A549 (cell line): Measurements from ENCODE around the gene CCDC27.

Experiments
- CBX8 ChIP-seq: fragments of 200-600 bp; sonication (generic); IDR thresholded peaks from 2 replicates; pipeline ENCODE4 v1.6.1; 2016
- ELK1 ChIP-seq: fragments of 150-350 bp; IDR thresholded peaks from 2 replicates; pipeline ENCODE4 v1.6.1; 2014; ENCODE audit warnings: low read depth, mild to moderate bottlenecking, low read length
- FOXS1 ChIP-seq: fragments of 250-450 bp; sonication (Bioruptor Pico); IDR thresholded peaks from 2 replicates; pipeline ENCODE4 v1.5.0; 2020; ENCODE audit warnings: mild to moderate bottlenecking, moderate library complexity
- HDAC2 ChIP-seq: fragments of 200-600 bp; sonication (generic); IDR thresholded peaks from 2 replicates; pipeline ENCODE4 v1.6.1; 2016
- MYC ChIP-seq: IDR thresholded peaks from 2 replicates; pipeline ENCODE4 v1.6.1; 2012; ENCODE audit warnings: mild to moderate bottlenecking, inconsistent platforms, low read length, improper control_type of control experiment, borderline replicate concordance
- NFE2L2 ChIP-seq: fragments of 150-350 bp; conservative IDR thresholded peaks from 2 replicates; pipeline ENCODE4 v1.6.1; 2014; ENCODE audit warnings: low read length
- POLR2A ChIP-seq: IDR thresholded peaks from 2 replicates; pipeline ENCODE4 v1.6.1; 2012; ENCODE audit warnings: mild to moderate bottlenecking, low read length
- RAD21 ChIP-seq, 2 experiments: fragments of >200 bp in 1 of 2; sonication (Bioruptor Twin) in 1 of 2; formaldehyde crosslinking in 1 of 2; IDR thresholded peaks in 1 of 2; conservative IDR thresholded peaks in 1 of 2; 2 replicates in 1 of 2; 3 replicates in 1 of 2; pipeline ENCODE4 v1.6.1; 2012 to 2018; ENCODE audit warnings: inconsistent platforms in 1 of 2
- SMC3 ChIP-seq: fragments of >200 bp; sonication (Bioruptor Twin); formaldehyde crosslinking; IDR thresholded peaks from 3 replicates; pipeline ENCODE4 v1.6.1; 2018; ENCODE audit warnings: inconsistent platforms
- SREBF2 ChIP-seq: fragments of 450-650 bp; IDR thresholded peaks from 2 replicates; pipeline ENCODE4 v1.6.1; 2014; ENCODE audit warnings: mild to moderate bottlenecking, moderate library complexity
- TFCP2L1 ChIP-seq: fragments of 250-450 bp; sonication (Bioruptor Pico); IDR thresholded peaks from 2 replicates; pipeline ENCODE4 v1.5.0; 2021; ENCODE audit warnings: mild to moderate bottlenecking
- TF ChIP-seq, protein P1 (sequence below): IDR thresholded peaks from 2 replicates; pipeline ENCODE4 v1.6.1; 2012; ENCODE audit warnings: low read depth, borderline replicate concordance
- TF ChIP-seq, protein P2 (sequence below): fragments of >200 bp; sonication (Bioruptor Twin); formaldehyde crosslinking; IDR thresholded peaks from 3 replicates; pipeline ENCODE4 v1.5.1; 2016

DNA sequence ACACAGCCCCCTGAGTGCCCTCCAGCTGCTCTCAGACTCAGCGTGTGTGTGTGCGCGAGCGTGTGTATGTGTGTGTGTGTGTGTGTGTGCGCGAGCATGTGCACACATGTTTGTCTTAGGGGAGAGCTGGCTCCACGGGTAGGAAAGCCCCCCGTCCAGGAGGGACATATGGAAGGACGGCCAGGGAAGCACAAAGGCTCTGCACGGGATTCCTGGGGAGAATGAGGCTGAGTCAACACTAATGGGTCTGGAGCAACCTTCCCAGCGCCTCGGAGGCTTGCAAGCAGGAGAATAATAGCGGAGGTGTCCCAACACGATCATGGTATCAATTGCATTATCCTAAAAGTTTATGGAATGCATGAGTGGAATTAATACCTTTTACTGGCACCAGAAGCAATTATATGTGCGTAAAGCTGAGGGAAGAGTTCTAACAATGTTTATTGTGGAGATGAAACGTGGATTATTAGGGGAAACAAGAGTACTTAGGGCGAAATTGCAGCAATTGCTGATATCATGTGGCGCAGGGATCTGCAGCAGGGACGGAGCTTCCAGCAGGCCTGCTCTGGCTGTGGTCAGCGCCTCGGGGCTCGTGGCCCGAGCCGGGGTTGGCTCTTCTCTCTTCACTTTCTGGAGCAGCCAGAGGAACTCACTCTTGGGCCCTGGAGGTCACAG lies 40.3 kb upstream of the CCDC27 start:
- TF ChIP-seq SMC3 (no peak), TFCP2L1 (CRISPR knock-in tag) (no peak), NFE2L2 (no peak), POLR2A (no peak), HDAC2 (no peak), RAD21 (conservative IDR thresholded peaks at IDR 0.05 in 1 of 2, IDR thresholded peaks at IDR 0.05 in 1 of 2) (no peak), SREBF2 (no peak), MYC (no peak), ELK1 (no peak), CBX8 (no peak), FOXS1 (CRISPR knock-in tag) (no peak)
- TF ChIP-seq, protein P1, sequence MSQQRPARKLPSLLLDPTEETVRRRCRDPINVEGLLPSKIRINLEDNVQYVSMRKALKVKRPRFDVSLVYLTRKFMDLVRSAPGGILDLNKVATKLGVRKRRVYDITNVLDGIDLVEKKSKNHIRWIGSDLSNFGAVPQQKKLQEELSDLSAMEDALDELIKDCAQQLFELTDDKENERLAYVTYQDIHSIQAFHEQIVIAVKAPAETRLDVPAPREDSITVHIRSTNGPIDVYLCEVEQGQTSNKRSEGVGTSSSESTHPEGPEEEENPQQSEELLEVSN = no peak
- TF ChIP-seq, protein P2, sequence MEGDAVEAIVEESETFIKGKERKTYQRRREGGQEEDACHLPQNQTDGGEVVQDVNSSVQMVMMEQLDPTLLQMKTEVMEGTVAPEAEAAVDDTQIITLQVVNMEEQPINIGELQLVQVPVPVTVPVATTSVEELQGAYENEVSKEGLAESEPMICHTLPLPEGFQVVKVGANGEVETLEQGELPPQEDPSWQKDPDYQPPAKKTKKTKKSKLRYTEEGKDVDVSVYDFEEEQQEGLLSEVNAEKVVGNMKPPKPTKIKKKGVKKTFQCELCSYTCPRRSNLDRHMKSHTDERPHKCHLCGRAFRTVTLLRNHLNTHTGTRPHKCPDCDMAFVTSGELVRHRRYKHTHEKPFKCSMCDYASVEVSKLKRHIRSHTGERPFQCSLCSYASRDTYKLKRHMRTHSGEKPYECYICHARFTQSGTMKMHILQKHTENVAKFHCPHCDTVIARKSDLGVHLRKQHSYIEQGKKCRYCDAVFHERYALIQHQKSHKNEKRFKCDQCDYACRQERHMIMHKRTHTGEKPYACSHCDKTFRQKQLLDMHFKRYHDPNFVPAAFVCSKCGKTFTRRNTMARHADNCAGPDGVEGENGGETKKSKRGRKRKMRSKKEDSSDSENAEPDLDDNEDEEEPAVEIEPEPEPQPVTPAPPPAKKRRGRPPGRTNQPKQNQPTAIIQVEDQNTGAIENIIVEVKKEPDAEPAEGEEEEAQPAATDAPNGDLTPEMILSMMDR = no peak
